Keratinocyte (primary cell): ENCODE measurements around the gene GRAMD1B. TPM values are rescaled to one million over a fixed set of nuclear protein-coding genes. Genes with fewer than 3 reads are reported as not detected.
"Not testable (repeated sequence)": the region's sequence is repeated elsewhere in the genome, so short reads cannot be mapped to it uniquely, and the experiment has no call there.

Source experiments
- DNase-seq: peaks from one replicate; pipeline ENCODE4 v3.0.0-alpha.2; 2011; ENCODE audit warnings: low read depth, missing footprints, low spot score
- FAIRE-seq: peaks from 2 replicates; lab custom pipeline; 2011; peaks lifted over from hg19 to GRCh38; lab: Jason Lieb, UNC
- H2AFZ ChIP-seq: 2 replicates; pipeline ENCODE4 v1.6.0; 2012; ENCODE audit warnings: low read length, control low read depth, inconsistent platforms; ENCODE audit not compliant: control insufficient read depth
- H3K27ac ChIP-seq: 2 replicates; pipeline ENCODE4 v1.5.1; 2011; ENCODE audit warnings: low read length; ENCODE audit not compliant: control insufficient read depth, insufficient read depth
- H3K27me3 ChIP-seq: 3 replicates; pipeline ENCODE4 v1.6.0; 2011; ENCODE audit warnings: low read length; ENCODE audit not compliant: control insufficient read depth, insufficient read depth; ENCODE audit errors: extremely low read depth
- H3K36me3 ChIP-seq, 2 experiments: 2 replicates in 1 of 2; 3 replicates in 1 of 2; pipeline ENCODE4 v1.5.1; 2011; ENCODE audit warnings: low read length in 2 of 2, mild to moderate bottlenecking in 1 of 2; ENCODE audit not compliant: control insufficient read depth in 2 of 2, insufficient read depth in 2 of 2; ENCODE audit errors: extremely low read depth in 1 of 2
- H3K4me1 ChIP-seq: 3 replicates; pipeline ENCODE4 v1.5.1; 2011; ENCODE audit warnings: low read length; ENCODE audit not compliant: control insufficient read depth, insufficient read depth; ENCODE audit errors: extremely low read depth
- H3K4me2 ChIP-seq: 3 replicates; pipeline ENCODE4 v1.6.0; 2011; ENCODE audit warnings: low read depth, low read length; ENCODE audit not compliant: control insufficient read depth, insufficient read depth; ENCODE audit errors: extremely low read depth
- H3K4me3 ChIP-seq, 3 experiments: fragments of 200-600 bp in 1 of 3; sonication (generic) in 1 of 3; 2 replicates in 2 of 3; 3 replicates in 1 of 3; pipeline ENCODE4 v1.5.1; 2011 to 2016; ENCODE audit warnings: low read length in 3 of 3, mild to moderate bottlenecking in 3 of 3, control low read depth in 2 of 3, inconsistent platforms in 1 of 3, low read depth in 1 of 3, mixed read lengths in 1 of 3, mixed run types in 1 of 3, moderate library complexity in 1 of 3; ENCODE audit not compliant: control insufficient read depth in 2 of 3, insufficient read depth in 2 of 3; ENCODE audit errors: extremely low read depth in 1 of 3
- H3K79me2 ChIP-seq: 2 replicates; pipeline ENCODE4 v1.6.0; 2012; ENCODE audit warnings: low read length; ENCODE audit not compliant: control insufficient read depth, insufficient read depth
- H3K9ac ChIP-seq: 3 replicates; pipeline ENCODE4 v1.6.0; 2011; ENCODE audit warnings: low read length; ENCODE audit not compliant: control insufficient read depth, insufficient read depth; ENCODE audit errors: extremely low read depth
- H3K9me1 ChIP-seq: 3 replicates; pipeline ENCODE4 v1.6.0; 2011; ENCODE audit warnings: low read length; ENCODE audit not compliant: control insufficient read depth, insufficient read depth; ENCODE audit errors: extremely low read depth
- H3K9me3 ChIP-seq: 2 replicates; pipeline ENCODE4 v1.5.1; 2012; ENCODE audit warnings: low read depth, low read length; ENCODE audit not compliant: control insufficient read depth
- H4K20me1 ChIP-seq: 3 replicates; pipeline ENCODE4 v1.6.0; 2011; ENCODE audit warnings: low read length; ENCODE audit not compliant: control insufficient read depth, insufficient read depth; ENCODE audit errors: extremely low read depth
- CTCF ChIP-seq, 3 experiments: IDR thresholded peaks in 1 of 3; conservative IDR thresholded peaks in 1 of 3; optimal IDR thresholded peaks in 1 of 3; 2 replicates in 2 of 3; 3 replicates in 1 of 3; pipeline versions ENCODE3 to v1.5.1; 2011; ENCODE audit warnings: low read length in 3 of 3, mild to moderate bottlenecking in 3 of 3, moderate library complexity in 2 of 3, control low read depth in 1 of 3, inconsistent platforms in 1 of 3; ENCODE audit not compliant: insufficient read depth in 2 of 3; ENCODE audit errors: extremely low read depth in 1 of 3
- EZH2 ChIP-seq: IDR thresholded peaks from one replicate; pipeline ENCODE4 v1.6.1; 2012; ENCODE audit warnings: inconsistent platforms, mild to moderate bottlenecking, low read length, moderate library complexity
- dilution Hi-C: fragments of 300-500 bp; cut with MboI; formaldehyde crosslinking; loops from one replicate; pipeline ENCODE4 v1.7.0; 2020; ENCODE audit warnings: low sequenced_read_pairs; ENCODE audit not compliant: extremely low pct_ligation_motif_present
- polyA plus RNA-seq, 5 experiments: library from polyadenylated mRNA; depleted of rRNA in 3 of 5; stranded (reverse) in 3 of 5; stranded (forward) in 1 of 5; unstranded in 1 of 5; fragments of >200 nt; gene quantifications; 1 replicate in 1 of 5; 2 replicates in 3 of 5; 3 replicates in 1 of 5; pipeline versions ENCODE4 v1.2.1 to v1.2.3, GENCODE V29; 2011 to 2012; ENCODE audit warnings: missing spikeins in 2 of 5, low read depth in 1 of 5, low replicate concordance in 1 of 5

Gene GRAMD1B
- polyA plus RNA-seq, 1 donor (not counting 4 experiments of a cell fraction or from before 2014, with no cell fraction given) = 0.04 TPM

GRCh38 chr11:123659311-123659710, 229.2 kb downstream of the GRAMD1B start:
- Histone ChIP-seq H3K9ac (no peak overlapping the region), H2AFZ (no peak overlapping the region), H3K36me3 (no peaks in the 10 kb centered on the region), H3K9me1 (no peaks in the 10 kb centered on the region), H3K79me2 (no peaks in the 10 kb centered on the region), H3K9me3 (no peaks in the 10 kb centered on the region), H3K27me3 (no peaks in the 10 kb centered on the region), H3K4me2 (no peak overlapping the region), H3K4me3 (no peak overlapping the region), H4K20me1 (no peaks in the 10 kb centered on the region), H3K4me1 (no peaks in the 10 kb centered on the region), H3K27ac (no peak overlapping the region)
- dilution Hi-C loops = no loop called here
- no peak for DNase-seq
- TF ChIP-seq CTCF (optimal IDR thresholded peaks at IDR 0.05 in 1 of 3, IDR thresholded peaks at IDR 0.05 in 1 of 3, conservative IDR thresholded peaks at IDR 0.05 in 1 of 3; ENCODE audit: extremely low read depth in 1 of 3, insufficient read depth in 2 of 3, low read length in 3 of 3) (no peak), EZH2 (no peak)
- FAIRE-seq = no peak

- H3K4me2 ChIP-seq, H3K27ac ChIP-seq, H3K27me3 ChIP-seq, H3K9me1 ChIP-seq, H3K9ac ChIP-seq, FAIRE-seq, DNase-seq, H3K4me3 ChIP-seq, H3K36me3 ChIP-seq, H4K20me1 ChIP-seq, H3K79me2 ChIP-seq, dilution Hi-C loops, H2AFZ ChIP-seq, H3K4me1 ChIP-seq, H3K9me3 ChIP-seq: not testable (repeated sequence)
These were observed 229.9 kb downstream of the GRAMD1B start for GRCh38 chr11:123659965-123660364.

- no peak overlapping the region for H2AFZ ChIP-seq
- dilution Hi-C loops = no loop called here
- H3K27ac ChIP-seq = no peak overlapping the region
- H4K20me1 ChIP-seq = no peaks in the 10 kb centered on the region
- no peaks in the 10 kb centered on the region for H3K79me2 ChIP-seq
- no peak overlapping the region for H3K4me3 ChIP-seq
- H3K27me3 ChIP-seq = no peaks in the 10 kb centered on the region
- TF ChIP-seq EZH2 = no peak
- no peak for TF ChIP-seq CTCF (optimal IDR thresholded peaks at IDR 0.05 in 1 of 3, IDR thresholded peaks at IDR 0.05 in 1 of 3, conservative IDR thresholded peaks at IDR 0.05 in 1 of 3; ENCODE audit: extremely low read depth in 1 of 3, insufficient read depth in 2 of 3, low read length in 3 of 3)
- no peaks in the 10 kb centered on the region for H3K9me1 ChIP-seq
- FAIRE-seq (no peak), DNase-seq (no peak)
- no peaks in the 10 kb centered on the region for H3K36me3 ChIP-seq
- H3K4me2 ChIP-seq = no peak overlapping the region
- no peaks in the 10 kb centered on the region for H3K9me3 ChIP-seq
- H3K9ac ChIP-seq = no peak overlapping the region
- H3K4me1 ChIP-seq = no peaks in the 10 kb centered on the region
These were observed 235.2 kb downstream of the GRAMD1B start for GRCh38 chr11:123665306-123665705.
